H1 (cell line): ENCODE data around the gene RAP1B. TPM values are rescaled to one million over a fixed set of nuclear protein-coding genes. Genes with fewer than 3 reads are reported as not detected.

Source experiments
- KDM4A ChIP-seq: IDR thresholded peaks from one replicate; pipeline ENCODE4 v1.7.1; 2012; ENCODE audit warnings: low read depth, mild to moderate bottlenecking, moderate library complexity, low read length, inconsistent platforms; ENCODE audit not compliant: severe bottlenecking
- POU5F1 ChIP-seq: IDR thresholded peaks from 2 replicates; pipeline ENCODE4 v1.6.1; 2011; ENCODE audit warnings: low read depth, mild to moderate bottlenecking, low read length, moderate library complexity
- RAD21 ChIP-seq, 2 experiments: IDR thresholded peaks in 1 of 2; conservative IDR thresholded peaks in 1 of 2; 2 replicates each; pipeline ENCODE4 v1.6.1; 2011; ENCODE audit warnings: low read depth in 2 of 2, low read length in 2 of 2, improper control_type of control experiment in 1 of 2, inconsistent platforms in 1 of 2, mild to moderate bottlenecking in 1 of 2, moderate library complexity in 1 of 2
- TAF7 ChIP-seq: optimal IDR thresholded peaks from 2 replicates; pipeline ENCODE3; 2011; ENCODE audit warnings: low read depth, mild to moderate bottlenecking, inconsistent platforms, low read length, moderate library complexity, borderline replicate concordance
- YY1 ChIP-seq: IDR thresholded peaks from 2 replicates; pipeline ENCODE4 v1.6.1; 2011; ENCODE audit warnings: low read depth, mild to moderate bottlenecking, low read length
- ZNF274 ChIP-seq: IDR thresholded peaks from 2 replicates; pipeline ENCODE4 v1.7.0; 2012; ENCODE audit warnings: low read length, borderline replicate concordance; ENCODE audit errors: extremely low read depth
- polyA plus RNA-seq, 7 experiments: library from polyadenylated mRNA; depleted of rRNA in 3 of 7; stranded (reverse) in 5 of 7; unstranded in 2 of 7; fragments of >200 nt in 5 of 7; fragments of 200-250 nt in 2 of 7; gene quantifications; 1 replicate in 5 of 7; 2 replicates in 1 of 7; 4 replicates in 1 of 7; pipeline versions ENCODE4 v1.2.1 to v1.2.3, GENCODE V29; 2011 to 2013; ENCODE audit warnings: missing spikeins in 2 of 7, mixed read lengths in 2 of 7
- total RNA-seq: library from RNA; stranded (reverse); fragmentation: NEBNext Ultra II Directional; extraction: Animal tissue kit (Norgen Biotek cat#: 25700); gene quantifications from 2 replicates; pipeline ENCODE4 v1.2.1, GENCODE V29; 2021

The RAP1B gene
- total and polyA plus RNA-seq, 2 of the 8 experiments (the other 6 are each of a cell fraction or from before 2014, with no cell fraction given), result 61.4 to 112 TPM

GRCh38 chr12:68611806-68612160 lies 1.1 kb downstream of the RAP1B start (continued):
- no peak for TF ChIP-seq TAF7
- TF ChIP-seq RAD21 (IDR thresholded peaks at IDR 0.05 in 1 of 2, conservative IDR thresholded peaks at IDR 0.05 in 1 of 2; ENCODE audit: low read depth in 2 of 2, low read length in 2 of 2), result no peak
- TF ChIP-seq POU5F1, result no peak
- TF ChIP-seq YY1, result no peak
- TF ChIP-seq KDM4A, result no peak
- no peak for TF ChIP-seq ZNF274
